ENCODE measurements around the gene CRELD2.

GRCh38 chr22:49918911-49919881 lies 762 bp downstream of the CRELD2 start:
- no peak for TF ChIP-seq RAD21 (IDR thresholded peaks at IDR 0.05 in 1 of 2, conservative IDR thresholded peaks at IDR 0.05 in 1 of 2; ENCODE audit: low read depth in 2 of 2, low read length in 2 of 2)
- TF ChIP-seq POLR2A (IDR thresholded peaks at IDR 0.05; ENCODE audit: control extremely low read depth in 1 of 2, low read depth in 2 of 2, low read length in 2 of 2): no peak
- TF ChIP-seq CTCF (IDR thresholded peaks at IDR 0.05; ENCODE audit: control extremely low read depth in 1 of 3, insufficient read depth in 1 of 3, low read depth in 1 of 3, low read length in 3 of 3): no peak
- TF ChIP-seq TEAD4 (IDR thresholded peaks at IDR 0.05; ENCODE audit: low read depth, low read length): no peak
- TF ChIP-seq JUND (IDR thresholded peaks at IDR 0.05; ENCODE audit: low read length): no peak
- no peak for TF ChIP-seq EZH2 (IDR thresholded peaks at IDR 0.05; ENCODE audit: low read depth, low read length, severe bottlenecking)
- TF ChIP-seq USF2 (IDR thresholded peaks at IDR 0.05; ENCODE audit: low read length): no peak
- TF ChIP-seq TAF1 (IDR thresholded peaks at IDR 0.05; ENCODE audit: low read depth, low read length): no peak
- no peak for TF ChIP-seq POLR2AphosphoS5 (IDR thresholded peaks at IDR 0.05; ENCODE audit: low read depth, low read length)
